ENCODE data around the gene YTHDC1.

DNA sequence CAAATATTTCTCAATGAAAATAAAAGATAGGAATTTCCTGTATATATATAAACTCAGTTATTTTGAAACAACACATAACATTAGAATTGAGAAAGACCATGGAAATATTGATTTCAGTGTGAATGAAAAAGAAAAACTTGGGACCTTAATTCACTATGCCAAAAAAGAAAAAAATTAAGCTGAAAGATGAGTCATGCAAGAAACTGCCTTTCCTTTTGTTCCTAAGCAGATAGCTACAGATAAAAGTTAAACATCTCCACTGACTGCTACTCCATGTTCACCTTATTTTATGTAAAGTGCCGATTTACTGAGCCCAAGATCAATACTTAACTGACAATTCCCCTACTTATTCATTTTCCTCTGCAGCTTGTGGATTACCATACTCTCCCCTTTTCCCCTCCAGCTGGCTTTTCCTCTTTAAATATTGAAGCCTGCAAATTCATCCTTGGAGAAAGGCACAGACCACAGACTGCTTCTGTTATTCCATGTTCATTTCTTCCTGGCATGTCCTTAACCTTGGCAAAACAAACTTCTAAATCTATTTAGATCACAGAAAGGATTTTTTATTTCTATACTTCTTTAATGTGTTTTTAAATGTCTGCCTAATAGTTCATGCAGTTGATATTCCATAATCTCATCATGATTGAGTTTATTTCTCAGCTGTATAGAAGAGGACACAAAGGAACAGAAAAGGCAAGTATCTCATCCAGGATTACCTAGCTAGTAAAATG, 40.5 kb upstream of the YTHDC1 start:
- TF ChIP-seq, protein P1, sequence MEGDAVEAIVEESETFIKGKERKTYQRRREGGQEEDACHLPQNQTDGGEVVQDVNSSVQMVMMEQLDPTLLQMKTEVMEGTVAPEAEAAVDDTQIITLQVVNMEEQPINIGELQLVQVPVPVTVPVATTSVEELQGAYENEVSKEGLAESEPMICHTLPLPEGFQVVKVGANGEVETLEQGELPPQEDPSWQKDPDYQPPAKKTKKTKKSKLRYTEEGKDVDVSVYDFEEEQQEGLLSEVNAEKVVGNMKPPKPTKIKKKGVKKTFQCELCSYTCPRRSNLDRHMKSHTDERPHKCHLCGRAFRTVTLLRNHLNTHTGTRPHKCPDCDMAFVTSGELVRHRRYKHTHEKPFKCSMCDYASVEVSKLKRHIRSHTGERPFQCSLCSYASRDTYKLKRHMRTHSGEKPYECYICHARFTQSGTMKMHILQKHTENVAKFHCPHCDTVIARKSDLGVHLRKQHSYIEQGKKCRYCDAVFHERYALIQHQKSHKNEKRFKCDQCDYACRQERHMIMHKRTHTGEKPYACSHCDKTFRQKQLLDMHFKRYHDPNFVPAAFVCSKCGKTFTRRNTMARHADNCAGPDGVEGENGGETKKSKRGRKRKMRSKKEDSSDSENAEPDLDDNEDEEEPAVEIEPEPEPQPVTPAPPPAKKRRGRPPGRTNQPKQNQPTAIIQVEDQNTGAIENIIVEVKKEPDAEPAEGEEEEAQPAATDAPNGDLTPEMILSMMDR (IDR thresholded peaks at IDR 0.05; ENCODE audit: low read length) = no peak
- TF ChIP-seq EZH2phosphoT487 (IDR thresholded peaks at IDR 0.05; ENCODE audit: low read length) = no peak

Data from MM.1S (cell line).